Esophagus squamous epithelium (tissue), 5 donors: Measurements from ENCODE around the gene TPO. TPM values are rescaled to one million over a fixed set of nuclear protein-coding genes. Genes with fewer than 3 reads are reported as not detected.
"Not testable (repeated sequence)": the region's sequence is repeated elsewhere in the genome, so short reads cannot be mapped to it uniquely, and the experiment has no call there.

Source experiments
- DNase-seq: peaks from one replicate; lab custom pipeline; 2025; lab: John Stamatoyannopoulos, UW
- H3K27ac ChIP-seq, 4 donors: fragments of 200-600 bp; sonication (generic); one replicate each; pipeline ENCODE4 v1.5.1; 2016 to 2019; ENCODE audit warnings: mild to moderate bottlenecking in 1 of 4
- H3K27me3 ChIP-seq, 4 donors: fragments of 200-600 bp; sonication (generic); 1 replicate in 3 of 4; 2 replicates in 1 of 4; pipeline versions ENCODE4 v1.5.1 to v1.6.0; 2017 to 2021; ENCODE audit warnings: antibody characterized with exemption in 1 of 4
- H3K36me3 ChIP-seq, 3 donors: fragments of 200-600 bp; sonication (generic); one replicate each; pipeline ENCODE4 v1.5.1; 2016 to 2019
- H3K4me1 ChIP-seq, 3 donors: fragments of 200-600 bp; sonication (generic); one replicate each; pipeline ENCODE4 v1.5.1; 2017 to 2019
- H3K4me3 ChIP-seq, 4 donors: fragments of 200-600 bp; sonication (generic); 1 replicate in 3 of 4; 2 replicates in 1 of 4; pipeline ENCODE4 v1.5.1; 2016 to 2019; ENCODE audit warnings: mild to moderate bottlenecking in 2 of 4, moderate library complexity in 1 of 4
- H3K9me3 ChIP-seq, 3 donors: fragments of 200-600 bp; sonication (generic); one replicate each; pipeline ENCODE4 v1.5.1; 2016 to 2019
- POLR2A ChIP-seq, 4 donors: fragments of 450-650 bp; IDR thresholded peaks; one replicate each; pipeline ENCODE4 v1.6.1; 2017; ENCODE audit warnings: antibody characterized with exemption in 4 of 4, mild to moderate bottlenecking in 4 of 4, moderate library complexity in 3 of 4
- WGBS, 2 donors: methylation state at CpG; one replicate each; pipeline ENCODE4 v1.1.5; 2018; 5-methylcytosine and 5-hydroxymethylcytosine counted together
- intact Hi-C: fragments of 100-400 bp; cut with DNase I; formaldehyde crosslinking; loops from one replicate; pipeline ENCODE4 v1.15.0; 2022
- total RNA-seq, 4 donors: library from RNA; depleted of rRNA; stranded (reverse); fragments of >200 nt; gene quantifications; one replicate each; pipeline ENCODE4 v1.1.0, GENCODE V29; 2016
- TF ChIP-seq, protein P1 (sequence below), 6 experiments: fragments of 450-650 bp in 4 of 6; fragments of 200-600 bp in 2 of 6; sonication (generic) in 2 of 6; IDR thresholded peaks; one replicate each; pipeline ENCODE4 v1.5.1; 2016 to 2019; ENCODE audit warnings: antibody characterized with exemption in 6 of 6, mild to moderate bottlenecking in 4 of 6, moderate library complexity in 4 of 6
- donor health status: DM: yes; HTN: yes; CAD: no.

TPO gene
- total RNA-seq, 4 donors from 2014 or later, result 0.31 to 4.6 (median 2.7) TPM

DNA sequence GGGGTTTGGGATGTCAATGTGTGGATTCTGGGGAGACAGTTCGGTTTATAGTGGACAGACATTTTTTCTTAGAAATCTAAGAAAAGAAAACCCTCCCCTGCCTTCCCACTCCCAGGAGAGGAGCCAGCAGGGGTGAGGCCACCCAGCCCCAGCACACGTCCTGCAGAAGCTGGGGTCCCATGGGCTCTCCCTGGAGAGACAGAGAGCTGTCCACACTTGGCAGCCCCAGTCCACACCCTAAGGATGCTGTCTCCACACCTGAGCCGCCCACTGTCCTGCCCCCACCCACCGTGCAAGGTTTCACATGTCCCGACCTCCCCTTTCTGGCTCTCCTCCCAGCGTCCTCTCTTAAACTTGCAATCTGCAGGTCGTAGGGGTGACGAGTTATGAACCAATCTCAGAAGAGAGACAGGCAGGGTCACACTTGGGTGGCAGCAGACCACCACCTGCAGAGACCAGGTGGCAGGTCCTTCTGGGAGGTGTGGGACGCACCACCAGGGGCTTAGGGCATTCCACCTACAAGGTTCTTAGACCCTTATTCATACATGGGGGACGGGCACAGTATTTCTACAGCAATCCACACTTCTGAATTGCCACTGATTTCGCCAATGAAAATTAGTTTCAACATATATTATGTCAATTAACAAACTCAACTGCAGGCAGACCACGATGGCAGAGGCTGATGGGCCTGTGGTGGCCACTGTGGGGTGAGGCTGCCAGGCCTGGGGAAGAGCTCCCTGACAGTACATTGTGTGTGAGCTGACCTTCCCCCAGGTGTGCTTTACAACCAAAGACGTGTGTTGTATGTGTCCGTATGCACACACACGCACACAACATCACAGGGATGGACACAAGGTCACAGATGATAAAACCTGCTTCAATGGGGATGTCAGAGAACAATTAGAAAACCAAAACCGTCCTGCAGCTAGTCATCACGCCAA is 158.5 kb downstream of the TPO start:
- no peak overlapping the region for H3K4me3 ChIP-seq
- 71 to 74% methylated on average over 14 of the region's 17 CpGs for WGBS, 2 donors
- H3K27me3 ChIP-seq, result peaks cover 0 to 13% (median 0%) of the 10 kb centered on the region in 4 donors
- TF ChIP-seq POLR2A (IDR thresholded peaks at IDR 0.05), result no peak
- TF ChIP-seq, protein P1, sequence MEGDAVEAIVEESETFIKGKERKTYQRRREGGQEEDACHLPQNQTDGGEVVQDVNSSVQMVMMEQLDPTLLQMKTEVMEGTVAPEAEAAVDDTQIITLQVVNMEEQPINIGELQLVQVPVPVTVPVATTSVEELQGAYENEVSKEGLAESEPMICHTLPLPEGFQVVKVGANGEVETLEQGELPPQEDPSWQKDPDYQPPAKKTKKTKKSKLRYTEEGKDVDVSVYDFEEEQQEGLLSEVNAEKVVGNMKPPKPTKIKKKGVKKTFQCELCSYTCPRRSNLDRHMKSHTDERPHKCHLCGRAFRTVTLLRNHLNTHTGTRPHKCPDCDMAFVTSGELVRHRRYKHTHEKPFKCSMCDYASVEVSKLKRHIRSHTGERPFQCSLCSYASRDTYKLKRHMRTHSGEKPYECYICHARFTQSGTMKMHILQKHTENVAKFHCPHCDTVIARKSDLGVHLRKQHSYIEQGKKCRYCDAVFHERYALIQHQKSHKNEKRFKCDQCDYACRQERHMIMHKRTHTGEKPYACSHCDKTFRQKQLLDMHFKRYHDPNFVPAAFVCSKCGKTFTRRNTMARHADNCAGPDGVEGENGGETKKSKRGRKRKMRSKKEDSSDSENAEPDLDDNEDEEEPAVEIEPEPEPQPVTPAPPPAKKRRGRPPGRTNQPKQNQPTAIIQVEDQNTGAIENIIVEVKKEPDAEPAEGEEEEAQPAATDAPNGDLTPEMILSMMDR (IDR thresholded peaks at IDR 0.05), result no peak
- H3K9me3 ChIP-seq, result no peaks in the 10 kb centered on the region
- no peaks in the 10 kb centered on the region for H3K36me3 ChIP-seq
- no peak for DNase-seq
- no peak overlapping the region for H3K27ac ChIP-seq
- no peaks in the 10 kb centered on the region for H3K4me1 ChIP-seq
- intact Hi-C loops, result no loop called here

- TF ChIP-seq POLR2A (IDR thresholded peaks at IDR 0.05), result no peak
- TF ChIP-seq, protein P1 (IDR thresholded peaks at IDR 0.05), result no peak
- 62% methylated on average over 10 of the region's 10 CpGs for WGBS, 2 donors
- DNase-seq, result no peak
Observed at GRCh38 chr2:1572638-1573037, 159.4 kb downstream of the TPO start.

GRCh38 chr2:1577846-1578245 is 164.6 kb downstream of the TPO start:
- Histone ChIP-seq H3K27ac (no peak overlapping the region), H3K4me1 (no peaks in the 10 kb centered on the region), H3K36me3 (no peaks in the 10 kb centered on the region), H3K4me3 (no peak overlapping the region), H3K27me3 (peaks cover 0 to 23% (median 0%) of the 10 kb centered on the region in 4 donors), H3K9me3 (no peaks in the 10 kb centered on the region)
- TF ChIP-seq POLR2A (IDR thresholded peaks at IDR 0.05), result no peak
- TF ChIP-seq, protein P1 (IDR thresholded peaks at IDR 0.05), result no peak
- DNase-seq, result no peak
- intact Hi-C loops, result no loop called here
- 73 to 81% methylated on average over 5 of the region's 5 CpGs for WGBS, 2 donors

More at GRCh38 chr2:1572638-1573037, 159.4 kb downstream of the TPO start:
- H3K4me1 ChIP-seq, result no peaks in the 10 kb centered on the region
- intact Hi-C loops, result no loop called here
- H3K27ac ChIP-seq, result no peak overlapping the region
- H3K9me3 ChIP-seq, result no peaks in the 10 kb centered on the region
- peaks cover 0 to 13% (median 0%) of the 10 kb centered on the region in 4 donors for H3K27me3 ChIP-seq
- H3K36me3 ChIP-seq, result no peaks in the 10 kb centered on the region
- no peak overlapping the region for H3K4me3 ChIP-seq

- H3K36me3 ChIP-seq, intact Hi-C loops, H3K27ac ChIP-seq, H3K9me3 ChIP-seq, DNase-seq, H3K4me1 ChIP-seq, H3K4me3 ChIP-seq: not testable (repeated sequence)
- H3K27me3 ChIP-seq, result peaks cover 0 to 54% (median 0%) of the 10 kb centered on the region in 4 donors
- WGBS, 2 donors, result 87 to 94% methylated on average over 3 to 5 of the region's 19 CpGs
Observed at GRCh38 chr2:1581257-1581964, 168.1 kb downstream of the TPO start.

DNA sequence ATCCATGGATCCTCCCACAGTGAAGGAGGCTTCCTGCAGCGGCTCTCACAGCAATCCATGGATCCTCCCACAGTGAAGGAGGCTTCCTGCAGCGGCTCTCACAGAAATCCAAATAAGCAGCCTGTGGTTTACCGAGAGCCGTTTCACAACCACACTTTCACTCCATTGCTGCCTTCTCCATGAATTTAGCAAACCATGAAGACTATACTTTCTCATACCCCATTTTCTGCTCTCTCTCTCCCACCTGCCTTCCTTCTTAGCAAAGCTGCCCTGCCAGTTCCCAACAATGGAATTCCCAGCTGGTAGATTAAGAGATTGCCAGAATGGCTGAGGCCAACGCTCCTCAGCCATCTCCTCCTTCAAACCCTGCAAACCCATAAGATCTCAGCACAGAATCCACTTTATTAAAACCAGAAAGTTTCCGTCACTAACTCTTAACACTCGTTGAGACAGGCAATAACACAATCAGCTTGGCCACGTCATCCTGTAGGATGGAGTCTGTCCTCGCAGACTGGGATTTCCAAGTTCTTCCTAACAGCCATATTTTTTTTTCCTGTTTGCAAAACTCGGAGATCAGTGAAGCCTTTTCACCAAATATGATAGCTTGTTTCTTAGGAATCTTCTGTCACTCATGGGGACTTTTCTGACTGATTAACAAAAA is 168.8 kb downstream of the TPO start:
- Histone ChIP-seq H3K4me1 (no peaks in the 10 kb centered on the region), H3K9me3 (no peaks in the 10 kb centered on the region), H3K4me3 (no peak overlapping the region), H3K36me3 (no peaks in the 10 kb centered on the region), H3K27me3 (peaks cover 0 to 61% (median 0%) of the 10 kb centered on the region in 4 donors), H3K27ac (no peak overlapping the region)
- TF ChIP-seq POLR2A (IDR thresholded peaks at IDR 0.05), result no peak
- TF ChIP-seq, protein P1 (IDR thresholded peaks at IDR 0.05), result no peak
- WGBS, 2 donors, result 64 to 66% methylated on average over 10 of the region's 10 CpGs
- no peak for DNase-seq
- intact Hi-C loops, result no loop called here
